ENCODE results near the gene ZDHHC16.

- TF ChIP-seq CTCF (IDR thresholded peaks at IDR 0.05) (no peak), EZH2 (IDR thresholded peaks at IDR 0.05) (no peak), EZH2phosphoT487 (IDR thresholded peaks at IDR 0.05) (no peak)
These were observed 5.6 kb downstream of the ZDHHC16 start for GRCh38 chr10:97451605-97452004.
